Astrocyte (in vitro differentiated cells and primary cell): ENCODE measurements around the gene MOB1A. TPM values are rescaled to one million over a fixed set of nuclear protein-coding genes. Genes with fewer than 3 reads are reported as not detected.

ENCODE experiments used
- DNase-seq: peaks from one replicate; pipeline ENCODE4 v3.0.0-alpha.2; 2010; ENCODE audit warnings: low read depth
- FAIRE-seq: peaks from 2 replicates; lab custom pipeline; 2011; peaks lifted over from hg19 to GRCh38; lab: Jason Lieb, UNC
- H2AFZ ChIP-seq: 2 replicates; pipeline ENCODE4 v1.6.0; 2012; ENCODE audit warnings: low read depth, low read length, inconsistent platforms
- H3K27ac ChIP-seq: 2 replicates; pipeline ENCODE4 v1.5.1; 2011; ENCODE audit warnings: low read depth, low read length, inconsistent platforms
- H3K27me3 ChIP-seq: 2 replicates; pipeline ENCODE4 v1.6.0; 2011; ENCODE audit warnings: low read length, inconsistent platforms; ENCODE audit not compliant: insufficient read depth
- H3K36me3 ChIP-seq: 2 replicates; pipeline ENCODE4 v1.5.1; 2011; ENCODE audit warnings: low read length, inconsistent platforms; ENCODE audit not compliant: insufficient read depth
- H3K4me1 ChIP-seq: 2 replicates; pipeline ENCODE4 v1.5.1; 2011; ENCODE audit warnings: low read length, inconsistent platforms; ENCODE audit not compliant: insufficient read depth
- H3K4me2 ChIP-seq: 2 replicates; pipeline ENCODE4 v1.6.0; 2012; ENCODE audit warnings: low read length, inconsistent platforms
- H3K4me3 ChIP-seq: 2 replicates; pipeline ENCODE4 v1.5.1; 2011; ENCODE audit warnings: low read depth, mild to moderate bottlenecking, low read length, inconsistent platforms; ENCODE audit not compliant: insufficient read depth
- H3K79me2 ChIP-seq: 2 replicates; pipeline ENCODE4 v1.6.0; 2012; ENCODE audit warnings: mild to moderate bottlenecking, low read length, inconsistent platforms; ENCODE audit not compliant: insufficient read depth
- H3K9ac ChIP-seq: 2 replicates; pipeline ENCODE4 v1.6.0; 2012; ENCODE audit warnings: mild to moderate bottlenecking, low read length, inconsistent platforms
- H3K9me3 ChIP-seq: 2 replicates; pipeline ENCODE4 v1.5.1; 2012; ENCODE audit warnings: low read depth, mild to moderate bottlenecking, low read length, inconsistent platforms; ENCODE audit not compliant: insufficient read depth
- H4K20me1 ChIP-seq: 2 replicates; pipeline ENCODE4 v1.6.0; 2012; ENCODE audit warnings: low read length, inconsistent platforms; ENCODE audit not compliant: insufficient read depth
- H3K27ac Mint-ChIP-seq: one replicate; pipeline ENCODE4 v1.8.0; 2021; ENCODE audit warnings: mild to moderate bottlenecking, mixed read lengths; ENCODE audit not compliant: unreplicated experiment
- H3K27me3 Mint-ChIP-seq: one replicate; pipeline ENCODE4 v1.8.0; 2021; ENCODE audit warnings: low read depth, mixed read lengths; ENCODE audit not compliant: unreplicated experiment
- H3K36me3 Mint-ChIP-seq: one replicate; pipeline ENCODE4 v1.8.0; 2021; ENCODE audit warnings: low read depth, mixed read lengths; ENCODE audit not compliant: unreplicated experiment
- H3K4me1 Mint-ChIP-seq: one replicate; pipeline ENCODE4 v1.8.0; 2021; ENCODE audit warnings: low read depth, mixed read lengths; ENCODE audit not compliant: unreplicated experiment
- H3K4me3 Mint-ChIP-seq: one replicate; pipeline ENCODE4 v1.8.0; 2021; ENCODE audit warnings: mild to moderate bottlenecking, moderate library complexity, mixed read lengths; ENCODE audit not compliant: unreplicated experiment
- H3K9me3 Mint-ChIP-seq: one replicate; pipeline ENCODE4 v1.8.0; 2021; ENCODE audit warnings: mild to moderate bottlenecking, mixed read lengths; ENCODE audit not compliant: unreplicated experiment
- EZH2 ChIP-seq: IDR thresholded peaks from 2 replicates; pipeline ENCODE4 v1.6.1; 2012; ENCODE audit warnings: mild to moderate bottlenecking, low read length, inconsistent platforms; ENCODE audit not compliant: insufficient read depth
- total RNA-seq: library from RNA; stranded (reverse); gene quantifications from 2 replicates; pipeline ENCODE4 v1.2.1, GENCODE V29; 2021
- TF ChIP-seq, protein P1 (sequence below): IDR thresholded peaks from 2 replicates; pipeline ENCODE4 v1.5.1; 2011; ENCODE audit warnings: low read depth, mild to moderate bottlenecking, inconsistent platforms, low read length, moderate library complexity; ENCODE audit not compliant: insufficient read depth

MOB1A gene
- total RNA-seq, 1 donor from 2014 or later: 116 TPM

DNA sequence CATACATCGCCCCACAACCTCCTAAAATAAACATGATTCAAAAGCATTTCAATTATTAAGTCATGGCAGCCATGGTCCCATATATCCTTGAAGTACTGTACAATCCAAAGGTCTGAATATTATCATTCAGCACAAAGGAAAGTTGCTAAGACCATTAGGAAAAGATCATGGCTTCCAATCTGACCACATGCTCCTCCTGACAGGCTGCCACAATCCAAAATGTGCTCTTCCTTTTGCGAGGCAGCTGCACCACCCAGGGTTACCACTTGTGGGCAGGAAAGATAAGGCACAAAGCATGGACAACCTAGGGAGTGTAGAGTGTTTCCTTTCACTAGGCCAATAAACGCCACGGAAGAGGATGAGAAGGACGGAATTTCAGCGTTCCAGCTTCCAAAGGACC is 36.3 kb downstream of the MOB1A start:
- Histone ChIP-seq H4K20me1 (peaks cover 23% of the 10 kb centered on the region), H3K27me3 (no peaks in the 10 kb centered on the region), H3K79me2 (peaks cover 20% of the 10 kb centered on the region), H3K36me3 (no peaks in the 10 kb centered on the region), H2AFZ (no peak overlapping the region), H3K4me3 (no peak overlapping the region), H3K9me3 (no peaks in the 10 kb centered on the region), H3K9ac (no peak overlapping the region), H3K4me1 (peaks cover 7% of the 10 kb centered on the region), H3K4me2 (no peak overlapping the region), H3K27ac (no peak overlapping the region)
- no peak overlapping the region for H3K4me3 Mint-ChIP-seq
- no peak for FAIRE-seq
- DNase-seq: no peak
- H3K36me3 Mint-ChIP-seq: peaks cover 15% of the 10 kb centered on the region
- TF ChIP-seq EZH2: no peak
- TF ChIP-seq, protein P1, sequence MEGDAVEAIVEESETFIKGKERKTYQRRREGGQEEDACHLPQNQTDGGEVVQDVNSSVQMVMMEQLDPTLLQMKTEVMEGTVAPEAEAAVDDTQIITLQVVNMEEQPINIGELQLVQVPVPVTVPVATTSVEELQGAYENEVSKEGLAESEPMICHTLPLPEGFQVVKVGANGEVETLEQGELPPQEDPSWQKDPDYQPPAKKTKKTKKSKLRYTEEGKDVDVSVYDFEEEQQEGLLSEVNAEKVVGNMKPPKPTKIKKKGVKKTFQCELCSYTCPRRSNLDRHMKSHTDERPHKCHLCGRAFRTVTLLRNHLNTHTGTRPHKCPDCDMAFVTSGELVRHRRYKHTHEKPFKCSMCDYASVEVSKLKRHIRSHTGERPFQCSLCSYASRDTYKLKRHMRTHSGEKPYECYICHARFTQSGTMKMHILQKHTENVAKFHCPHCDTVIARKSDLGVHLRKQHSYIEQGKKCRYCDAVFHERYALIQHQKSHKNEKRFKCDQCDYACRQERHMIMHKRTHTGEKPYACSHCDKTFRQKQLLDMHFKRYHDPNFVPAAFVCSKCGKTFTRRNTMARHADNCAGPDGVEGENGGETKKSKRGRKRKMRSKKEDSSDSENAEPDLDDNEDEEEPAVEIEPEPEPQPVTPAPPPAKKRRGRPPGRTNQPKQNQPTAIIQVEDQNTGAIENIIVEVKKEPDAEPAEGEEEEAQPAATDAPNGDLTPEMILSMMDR: no peak
- H3K27me3 Mint-ChIP-seq: no peaks in the 10 kb centered on the region
- no peaks in the 10 kb centered on the region for H3K4me1 Mint-ChIP-seq
- no peaks in the 10 kb centered on the region for H3K9me3 Mint-ChIP-seq
- no peak overlapping the region for H3K27ac Mint-ChIP-seq

DNA sequence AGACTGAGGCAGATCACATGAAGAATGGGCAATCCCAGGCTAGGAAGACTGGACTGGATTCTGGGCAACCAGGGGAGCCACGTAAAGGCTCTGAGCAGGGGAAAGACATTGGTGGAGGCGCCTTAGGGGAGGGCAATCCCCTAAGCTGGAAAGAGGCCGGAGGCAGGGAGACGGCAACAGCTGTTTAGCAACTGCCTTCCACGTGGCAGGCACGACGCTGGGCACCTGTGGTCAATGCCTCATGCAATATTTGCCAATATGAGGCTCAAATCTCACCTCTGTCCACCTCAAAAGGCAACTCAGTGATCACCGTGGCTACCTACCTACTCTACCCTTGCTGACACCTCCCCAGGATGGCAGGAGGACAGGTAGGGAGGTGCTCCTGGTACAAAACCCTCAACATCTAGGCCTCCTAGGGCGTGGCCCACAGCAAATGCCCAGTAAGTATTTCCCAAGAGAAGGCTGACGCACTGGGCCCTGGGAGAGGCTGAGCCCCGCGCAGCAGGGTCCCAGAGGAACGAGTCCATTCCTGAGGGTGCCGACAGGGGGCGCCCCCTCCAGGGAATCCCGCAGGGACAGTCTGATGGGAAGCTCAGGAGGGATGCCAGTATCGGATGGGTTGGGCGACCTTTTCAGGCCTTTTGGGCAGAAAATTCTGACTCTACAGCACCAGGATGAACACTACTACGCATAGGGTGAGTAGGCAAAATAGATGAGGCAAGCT is 39.9 kb downstream of the MOB1A start:
- H3K27ac Mint-ChIP-seq: no peak overlapping the region
- Histone ChIP-seq H3K4me1 (no peaks in the 10 kb centered on the region), H3K27ac (no peak overlapping the region), H3K27me3 (no peaks in the 10 kb centered on the region), H3K36me3 (peaks cover 6% of the 10 kb centered on the region), H4K20me1 (peaks cover 23% of the 10 kb centered on the region), H3K9ac (no peak overlapping the region), H2AFZ (no peak overlapping the region), H3K79me2 (peaks cover 9% of the 10 kb centered on the region), H3K9me3 (no peaks in the 10 kb centered on the region), H3K4me2 (no peak overlapping the region), H3K4me3 (no peak overlapping the region)
- no peak for TF ChIP-seq EZH2
- TF ChIP-seq, protein P1: no peak
- H3K27me3 Mint-ChIP-seq: no peaks in the 10 kb centered on the region
- H3K36me3 Mint-ChIP-seq: peaks cover 18% of the 10 kb centered on the region
- no peaks in the 10 kb centered on the region for H3K9me3 Mint-ChIP-seq
- no peaks in the 10 kb centered on the region for H3K4me1 Mint-ChIP-seq
- FAIRE-seq (no peak), DNase-seq (no peak)
- no peak overlapping the region for H3K4me3 Mint-ChIP-seq
